Muscle layer of duodenum (tissue), 2 donors: ENCODE results near the gene CDRT4.
"Not testable (repeated sequence)": the region's sequence is repeated elsewhere in the genome, so short reads cannot be mapped to it uniquely, and the experiment has no call there.

Experiments
- H3K27ac ChIP-seq: one replicate; pipeline ENCODE4 v1.7.0; 2013; ENCODE audit warnings: mild to moderate bottlenecking, low read length
- H3K27me3 ChIP-seq: one replicate; pipeline ENCODE4 v1.7.0; 2013; ENCODE audit warnings: low read depth, mild to moderate bottlenecking, control low read depth, low read length
- H3K36me3 ChIP-seq, 2 donors: one replicate each; pipeline ENCODE4 v1.7.0; 2013; ENCODE audit warnings: low read length in 2 of 2, control low read depth in 1 of 2, mild to moderate bottlenecking in 1 of 2; ENCODE audit not compliant: insufficient read depth in 2 of 2, control insufficient read depth in 1 of 2
- H3K4me1 ChIP-seq, 2 donors: one replicate each; pipeline ENCODE4 v1.7.0; 2013; ENCODE audit warnings: low read length in 2 of 2, mild to moderate bottlenecking in 2 of 2, control low read depth in 1 of 2, moderate library complexity in 1 of 2; ENCODE audit not compliant: insufficient read depth in 2 of 2, control insufficient read depth in 1 of 2
- H3K4me3 ChIP-seq, 2 donors: one replicate each; pipeline ENCODE4 v1.7.0; 2013; ENCODE audit warnings: low read length in 2 of 2, low read depth in 1 of 2, mild to moderate bottlenecking in 1 of 2
- H3K9me3 ChIP-seq, 2 donors: one replicate each; pipeline ENCODE4 v1.7.0; 2013; ENCODE audit warnings: low read length in 2 of 2, control low read depth in 1 of 2, mild to moderate bottlenecking in 1 of 2; ENCODE audit not compliant: control insufficient read depth in 1 of 2
- donor health status: healthy.

CDRT4 gene

DNA sequence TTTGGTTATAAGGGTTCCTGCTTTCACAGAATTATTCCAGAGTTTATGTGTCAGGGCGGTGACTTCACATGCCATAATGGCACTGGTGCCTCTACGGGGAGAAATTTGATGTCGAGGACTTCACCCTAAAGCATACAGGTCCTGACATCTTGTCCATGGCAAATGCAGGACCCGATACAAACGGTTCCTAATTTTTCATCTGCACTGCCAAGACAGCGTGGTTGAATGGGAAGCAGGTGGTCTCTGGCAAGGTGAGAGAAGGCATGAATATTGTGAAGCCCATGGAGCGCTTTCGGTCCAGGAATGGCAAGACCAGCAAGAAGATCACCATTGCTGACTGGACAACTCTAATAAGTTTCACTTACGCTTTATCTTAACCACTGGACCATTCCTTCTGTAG lies 39.6 kb upstream of the CDRT4 start:
- Histone ChIP-seq H3K9me3 (no peaks in the 10 kb centered on the region), H3K27ac (no peak overlapping the region), H3K4me3 (no peak overlapping the region), H3K4me1 (peaks cover 0 to 5% of the 10 kb centered on the region in 2 donors), H3K36me3 (no peaks in the 10 kb centered on the region), H3K27me3 (no peaks in the 10 kb centered on the region)

- not testable (repeated sequence) for H3K27me3 ChIP-seq, H3K4me1 ChIP-seq, H3K36me3 ChIP-seq, H3K27ac ChIP-seq, H3K4me3 ChIP-seq, H3K9me3 ChIP-seq
Measured at GRCh38 chr17:15505708-15506107, 38.3 kb upstream of the CDRT4 start.

GRCh38 chr17:15503731-15504130 lies 36.3 kb upstream of the CDRT4 start:
- Histone ChIP-seq H3K9me3 (no peaks in the 10 kb centered on the region), H3K4me1 (peaks cover 0 to 5% of the 10 kb centered on the region in 2 donors), H3K4me3 (no peak overlapping the region), H3K27me3 (no peaks in the 10 kb centered on the region), H3K36me3 (no peaks in the 10 kb centered on the region), H3K27ac (no peak overlapping the region)

- Histone ChIP-seq H3K4me1 (peaks cover 0 to 5% of the 10 kb centered on the region in 2 donors), H3K27ac (peak overlapping the region; percentile 32), H3K36me3 (no peaks in the 10 kb centered on the region), H3K9me3 (no peaks in the 10 kb centered on the region), H3K4me3 (peak overlapping the region; percentile 45 to 49), H3K27me3 (no peaks in the 10 kb centered on the region)
Measured at GRCh38 chr17:15502369-15503112, 35.1 kb upstream of the CDRT4 start.

- peak overlapping the region; percentile 32 for H3K27ac ChIP-seq
Measured at GRCh38 chr17:15501793-15502192, 34.4 kb upstream of the CDRT4 start.

DNA sequence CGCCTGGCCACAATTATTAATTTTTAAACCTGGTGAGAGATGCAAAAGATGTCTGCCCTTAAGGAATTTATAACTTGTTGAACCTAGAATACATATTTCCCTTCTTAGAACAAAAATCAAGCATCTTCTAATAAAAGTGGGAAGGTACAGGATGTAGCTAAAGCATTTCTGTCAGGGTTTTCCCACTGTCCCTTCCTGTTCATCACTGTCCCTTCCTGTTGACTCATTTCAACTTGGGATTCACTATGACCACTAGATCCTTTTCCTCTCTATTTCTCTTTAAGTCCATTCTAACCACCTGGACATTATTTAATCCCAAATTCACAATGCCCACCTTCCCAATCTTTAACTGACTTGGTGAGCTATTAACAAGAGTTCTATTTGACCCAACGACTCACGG lies 33.9 kb upstream of the CDRT4 start:
- Histone ChIP-seq H3K36me3 (no peaks in the 10 kb centered on the region), H3K4me3 (no peak overlapping the region), H3K27ac (no peak overlapping the region), H3K9me3 (no peaks in the 10 kb centered on the region), H3K27me3 (no peaks in the 10 kb centered on the region), H3K4me1 (peaks cover 0 to 5% of the 10 kb centered on the region in 2 donors)

More at GRCh38 chr17:15501793-15502192, 34.4 kb upstream of the CDRT4 start:
- H3K27me3 ChIP-seq, result no peaks in the 10 kb centered on the region
- no peaks in the 10 kb centered on the region for H3K9me3 ChIP-seq
- no peaks in the 10 kb centered on the region for H3K36me3 ChIP-seq
- H3K4me3 ChIP-seq, result no peak overlapping the region
- H3K4me1 ChIP-seq, result peaks cover 0 to 5% of the 10 kb centered on the region in 2 donors

- H3K4me3 ChIP-seq, result no peak overlapping the region
- no peaks in the 10 kb centered on the region for H3K36me3 ChIP-seq
- no peak overlapping the region for H3K27ac ChIP-seq
- H3K9me3 ChIP-seq, result no peaks in the 10 kb centered on the region
- H3K27me3 ChIP-seq, result no peaks in the 10 kb centered on the region
- H3K4me1 ChIP-seq, result peaks cover 0 to 3% of the 10 kb centered on the region in 2 donors
Measured at GRCh38 chr17:15498107-15498506, 30.7 kb upstream of the CDRT4 start.

GRCh38 chr17:15496735-15497670 lies 29.6 kb upstream of the CDRT4 start:
- Histone ChIP-seq H3K4me1 (no peaks in the 10 kb centered on the region), H3K27ac (peak overlapping the region; percentile 4), H3K9me3 (no peaks in the 10 kb centered on the region), H3K4me3 (no peak overlapping the region), H3K27me3 (no peaks in the 10 kb centered on the region), H3K36me3 (no peaks in the 10 kb centered on the region)

GRCh38 chr17:15494821-15495220 lies 27.4 kb upstream of the CDRT4 start:
- H3K4me1 ChIP-seq, result peaks cover 0 to 4% of the 10 kb centered on the region in 2 donors
- no peak overlapping the region for H3K27ac ChIP-seq
- no peaks in the 10 kb centered on the region for H3K9me3 ChIP-seq
- H3K4me3 ChIP-seq, result no peak overlapping the region
- no peaks in the 10 kb centered on the region for H3K27me3 ChIP-seq
- no peaks in the 10 kb centered on the region for H3K36me3 ChIP-seq

GRCh38 chr17:15493693-15494035 lies 26.2 kb upstream of the CDRT4 start:
- Histone ChIP-seq H3K36me3 (no peaks in the 10 kb centered on the region), H3K9me3 (no peaks in the 10 kb centered on the region), H3K27ac (no peak overlapping the region), H3K4me3 (no peak overlapping the region), H3K4me1 (peaks cover 0 to 4% of the 10 kb centered on the region in 2 donors), H3K27me3 (no peaks in the 10 kb centered on the region)

DNA sequence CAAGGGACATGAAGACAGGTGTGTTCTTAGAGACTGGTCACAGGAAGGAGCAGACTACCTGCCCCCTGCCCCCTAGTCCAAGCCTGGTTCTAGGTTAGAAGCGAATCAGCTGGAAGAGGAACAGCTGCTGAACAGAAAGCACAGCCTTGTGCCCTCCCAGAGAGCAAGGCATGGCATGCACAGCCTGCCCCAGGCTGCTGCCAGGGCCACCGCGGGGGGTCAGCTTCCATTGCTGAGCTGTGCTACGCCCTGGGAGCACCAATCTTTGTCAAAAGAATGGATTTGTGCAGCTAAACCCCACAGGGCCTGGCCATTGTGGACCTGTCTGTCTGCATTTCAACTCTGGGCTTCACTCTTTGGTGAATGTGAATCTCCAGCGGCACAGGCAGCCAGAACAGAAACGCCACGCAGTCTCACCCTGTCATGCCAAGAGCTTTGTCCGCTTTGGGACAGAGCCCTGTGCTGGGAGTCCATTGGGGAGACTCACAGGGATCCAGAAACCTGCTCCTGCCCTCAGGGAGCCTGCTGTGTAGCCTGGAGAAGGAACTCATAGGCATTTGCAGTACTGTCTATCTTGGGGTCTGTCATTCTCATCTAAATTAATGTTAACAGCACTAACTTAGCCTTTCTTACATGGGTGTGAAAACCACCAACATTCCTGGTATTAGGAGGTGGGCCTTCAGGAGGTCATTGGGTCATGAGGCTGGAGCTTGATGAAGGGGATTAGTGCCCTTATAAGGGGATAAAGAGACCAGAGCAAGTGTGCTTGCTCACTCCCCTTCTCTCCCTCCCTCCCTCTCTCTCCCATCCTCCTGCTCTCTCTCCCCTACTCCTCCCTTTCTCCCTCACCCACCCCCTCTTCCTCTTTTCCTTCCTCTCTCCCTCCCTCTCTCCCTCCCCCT lies 25.6 kb upstream of the CDRT4 start:
- no peaks in the 10 kb centered on the region for H3K9me3 ChIP-seq
- no peaks in the 10 kb centered on the region for H3K36me3 ChIP-seq
- no peak overlapping the region for H3K27ac ChIP-seq
- H3K4me3 ChIP-seq, result no peak overlapping the region
- peaks cover 0 to 4% of the 10 kb centered on the region in 2 donors for H3K4me1 ChIP-seq
- no peaks in the 10 kb centered on the region for H3K27me3 ChIP-seq
